CMK (cell line): ENCODE results near the gene FGGY.
"Not testable (repeated sequence)": the region's sequence is repeated elsewhere in the genome, so short reads cannot be mapped to it uniquely, and the experiment has no call there.

Source experiments
- DNase-seq: peaks from one replicate; pipeline ENCODE4 v3.0.0-alpha.2; 2010; ENCODE audit warnings: low read depth

FGGY gene

GRCh38 chr1:59592410-59592809, 295.5 kb downstream of the FGGY start:
- not testable (repeated sequence) for DNase-seq

DNA sequence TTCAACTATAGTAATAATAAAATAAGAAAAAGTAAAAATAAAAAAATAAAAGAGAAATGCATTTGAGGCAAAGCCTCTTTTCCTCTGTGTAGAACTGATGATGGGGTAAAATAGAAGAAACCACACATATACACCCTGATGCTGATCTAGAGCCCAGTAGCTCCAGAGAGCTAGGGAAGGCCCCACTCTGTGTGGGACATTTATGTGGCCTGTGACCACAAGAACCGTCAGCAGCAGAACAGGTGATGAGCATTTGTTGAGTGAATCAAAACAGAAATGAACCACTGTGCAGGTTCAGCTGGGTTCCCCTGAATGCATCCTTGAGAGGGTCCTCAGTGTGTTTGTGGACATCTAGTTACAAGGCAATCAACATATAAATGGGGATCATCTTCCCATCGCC, 296.0 kb downstream of the FGGY start:
- no peak for DNase-seq

DNA sequence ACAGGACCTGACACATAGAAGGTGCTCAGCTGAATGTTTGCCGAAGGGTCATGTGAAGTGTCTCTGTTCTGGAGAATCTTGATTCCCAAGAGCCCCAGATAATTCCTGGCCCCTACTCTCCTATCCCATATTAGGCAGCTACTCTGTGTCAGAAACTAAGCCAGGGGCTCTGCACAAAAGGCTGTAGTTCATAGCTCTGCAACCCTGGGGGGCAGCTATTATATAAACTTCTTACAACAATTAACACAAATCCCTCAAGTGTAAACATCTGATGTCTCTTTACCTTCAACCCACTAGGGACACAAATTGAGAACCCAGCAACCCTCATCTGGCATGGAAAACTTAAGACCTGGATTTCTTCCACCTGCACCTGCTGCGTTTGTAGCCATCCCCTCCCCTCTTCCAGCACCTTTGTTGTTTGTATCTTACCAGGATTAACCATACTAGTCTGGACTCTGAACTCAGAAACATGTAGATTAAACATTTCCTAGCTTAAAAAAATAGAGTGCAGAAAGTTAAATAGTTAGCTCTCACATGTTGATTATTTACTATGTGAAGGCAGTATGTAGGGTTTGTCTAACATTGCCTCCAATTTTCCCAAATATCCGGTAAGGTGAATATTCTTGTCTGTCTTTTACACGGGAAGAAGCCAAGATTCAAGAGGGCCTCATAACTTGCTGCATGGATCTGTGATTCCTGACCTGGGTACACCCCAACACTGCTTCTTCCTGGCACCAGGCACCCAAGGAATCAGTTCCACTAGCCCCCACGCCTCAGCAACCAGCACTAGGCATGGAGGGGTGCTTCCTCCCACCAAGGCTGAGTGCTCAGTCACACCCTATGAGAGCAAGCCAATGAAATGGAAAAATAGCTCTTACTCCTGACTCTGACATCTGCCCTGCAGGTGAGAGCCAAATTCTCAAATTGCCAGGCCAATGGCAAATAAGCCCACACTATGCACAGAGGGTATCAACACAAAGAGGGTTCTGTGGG, 297.2 kb downstream of the FGGY start:
- DNase-seq, result no peak

GRCh38 chr1:59595774-59596173, 298.9 kb downstream of the FGGY start:
- no peak for DNase-seq

DNA sequence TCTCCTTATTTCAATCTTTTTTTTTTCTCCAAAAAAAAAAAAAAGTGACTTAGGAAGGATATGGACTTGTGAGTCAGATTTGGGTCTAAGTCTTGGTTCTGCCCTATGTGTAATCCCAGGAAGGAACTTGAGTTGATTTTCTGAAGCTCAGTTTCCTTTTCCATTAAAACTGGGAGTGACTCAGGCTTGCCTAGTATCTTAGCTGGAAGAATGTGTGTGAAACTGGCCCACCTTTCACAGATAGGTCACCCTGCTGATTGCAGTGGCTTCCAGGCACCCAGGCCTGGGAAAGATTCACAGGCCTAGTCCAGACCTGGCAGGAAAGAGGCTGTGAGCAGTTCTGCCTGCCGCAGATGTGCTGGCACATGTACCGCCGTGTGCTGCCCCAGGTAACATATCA, 299.5 kb downstream of the FGGY start:
- DNase-seq, result no peak

GRCh38 chr1:59596956-59597355, 300.1 kb downstream of the FGGY start:
- no peak for DNase-seq

DNA sequence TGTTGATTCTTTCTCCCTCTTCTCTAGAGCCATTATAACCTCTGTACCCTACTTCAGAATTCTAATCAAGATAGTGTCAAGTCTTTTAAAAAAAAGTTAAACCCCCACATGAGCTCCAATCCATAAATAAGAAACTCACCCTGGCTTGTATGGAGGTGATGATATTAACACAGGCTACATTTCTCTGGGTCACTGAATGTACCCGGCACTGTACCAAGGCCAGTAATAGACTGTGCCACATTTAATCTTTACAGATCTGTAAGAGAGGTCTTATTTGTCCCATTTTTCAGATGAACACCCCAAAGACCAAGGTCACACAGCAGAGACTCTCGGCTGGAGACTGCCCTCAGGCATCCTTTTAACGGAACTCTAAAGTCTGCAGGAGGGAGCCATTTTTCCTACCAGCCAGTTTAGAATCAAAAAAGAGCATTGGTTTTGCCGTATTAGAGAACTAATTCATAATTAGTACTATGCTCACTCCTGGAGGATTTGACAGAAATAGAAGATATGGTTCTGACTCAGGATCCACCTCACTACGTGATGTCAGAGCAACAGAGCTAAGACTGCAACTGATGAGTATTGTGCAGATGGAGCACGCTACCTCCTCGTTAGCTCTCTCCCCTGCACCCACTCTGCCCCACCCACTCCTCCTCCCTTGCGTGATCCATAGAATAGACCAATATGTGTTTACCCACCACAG, 300.7 kb downstream of the FGGY start:
- DNase-seq, result no peak

GRCh38 chr1:59598120-59598440, 301.2 kb downstream of the FGGY start:
- DNase-seq, result no peak

DNA sequence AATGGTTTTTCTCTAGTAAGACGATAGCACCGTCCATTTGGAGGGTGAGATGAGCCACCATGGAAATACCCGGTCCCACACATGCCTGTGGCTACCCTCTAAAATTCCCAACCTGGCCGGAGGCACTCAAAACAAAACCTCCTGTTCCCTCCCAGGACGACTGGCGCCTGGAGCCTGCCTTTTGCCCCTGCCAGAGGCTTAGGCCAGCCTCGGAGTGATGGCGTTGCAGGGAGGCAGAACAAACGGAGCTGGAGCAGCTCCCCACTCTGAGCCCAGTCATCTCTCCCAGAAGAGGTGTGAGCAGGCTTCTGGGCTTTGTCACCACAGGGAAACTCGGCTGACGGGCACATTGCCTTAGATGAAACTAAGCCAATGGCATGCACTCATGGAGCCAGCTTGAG, 304.1 kb downstream of the FGGY start:
- DNase-seq, result no peak

- no peak for DNase-seq
These were observed 304.9 kb downstream of the FGGY start for GRCh38 chr1:59601811-59602210.

DNA sequence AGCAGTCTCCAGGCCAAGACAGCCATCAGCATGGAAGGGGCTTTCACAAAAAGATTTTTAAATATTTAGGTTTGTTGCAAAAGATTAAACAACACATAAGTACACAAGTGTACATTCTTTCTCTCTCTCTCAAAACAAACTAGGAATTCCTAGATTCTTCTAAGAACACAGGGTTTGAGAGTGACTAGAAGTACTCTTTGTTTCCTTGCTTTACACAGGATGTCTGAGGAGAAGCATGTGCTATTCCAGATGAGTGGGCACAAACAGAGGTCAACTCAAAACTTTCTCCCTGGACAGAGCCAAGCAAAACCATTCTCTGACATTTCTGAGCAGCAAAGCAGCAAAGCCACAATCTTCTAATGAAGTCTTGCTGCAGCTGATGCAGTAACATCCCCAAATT, 307.3 kb downstream of the FGGY start:
- DNase-seq, result no peak

DNA sequence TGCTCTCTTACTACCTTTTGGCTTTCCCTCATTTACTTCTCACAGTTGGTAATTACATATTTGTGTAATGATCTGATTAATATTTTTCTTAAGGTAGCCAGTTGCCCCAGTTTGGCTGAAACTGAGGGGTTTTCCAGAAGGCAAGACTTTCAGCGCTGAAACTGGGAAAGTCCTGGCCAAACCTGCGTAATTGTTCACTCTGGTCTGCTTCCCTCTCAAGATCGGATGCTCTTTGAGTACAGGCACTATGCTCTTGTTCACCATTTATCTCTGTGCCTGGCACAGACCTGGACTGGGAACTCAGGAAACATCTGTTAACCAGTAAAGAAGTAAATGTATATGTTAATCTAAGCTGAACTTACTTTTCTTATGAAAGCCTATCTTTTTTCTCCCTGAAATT, 308.3 kb downstream of the FGGY start:
- DNase-seq, result no peak

DNA sequence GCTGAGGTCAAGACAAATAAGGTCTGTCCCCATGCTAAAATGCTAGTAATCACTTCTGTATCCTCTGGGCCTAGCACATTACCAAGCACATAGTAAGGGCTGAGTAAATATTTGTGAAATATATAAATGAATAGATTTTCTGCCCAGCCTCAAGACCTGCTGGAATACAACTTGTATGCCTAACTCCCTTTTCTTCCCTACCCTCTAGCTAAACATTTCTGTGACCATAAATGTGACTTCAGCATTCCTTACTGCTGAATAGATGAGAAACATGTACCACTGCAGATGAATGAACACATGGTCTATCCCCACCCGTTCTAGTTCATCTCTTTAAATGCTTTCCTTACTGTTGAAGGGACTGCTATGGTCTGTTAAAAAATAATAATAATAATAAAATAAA, 308.9 kb downstream of the FGGY start:
- no peak for DNase-seq

DNA sequence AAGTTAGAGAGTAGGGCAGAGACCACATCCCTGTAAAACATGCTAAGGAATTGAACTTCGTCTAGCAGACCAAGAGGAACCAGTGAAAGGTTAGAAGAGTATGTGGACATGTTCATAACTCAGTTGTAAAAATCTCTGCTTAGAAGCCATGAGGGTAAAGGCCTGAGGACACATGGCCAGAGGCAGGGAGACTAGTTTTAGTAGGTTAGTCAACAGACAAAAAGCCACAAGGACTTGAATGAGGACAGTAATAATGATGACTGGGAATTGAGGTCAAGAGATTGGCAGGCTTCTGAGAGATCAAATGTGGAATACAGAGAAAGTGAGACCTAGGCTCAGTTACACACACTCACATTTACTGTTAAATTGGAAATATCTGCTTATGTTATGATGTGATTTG, 312.4 kb downstream of the FGGY start:
- DNase-seq, result no peak

- DNase-seq, result not testable (repeated sequence)
These were observed 313.6 kb downstream of the FGGY start for GRCh38 chr1:59610499-59610898.

DNA sequence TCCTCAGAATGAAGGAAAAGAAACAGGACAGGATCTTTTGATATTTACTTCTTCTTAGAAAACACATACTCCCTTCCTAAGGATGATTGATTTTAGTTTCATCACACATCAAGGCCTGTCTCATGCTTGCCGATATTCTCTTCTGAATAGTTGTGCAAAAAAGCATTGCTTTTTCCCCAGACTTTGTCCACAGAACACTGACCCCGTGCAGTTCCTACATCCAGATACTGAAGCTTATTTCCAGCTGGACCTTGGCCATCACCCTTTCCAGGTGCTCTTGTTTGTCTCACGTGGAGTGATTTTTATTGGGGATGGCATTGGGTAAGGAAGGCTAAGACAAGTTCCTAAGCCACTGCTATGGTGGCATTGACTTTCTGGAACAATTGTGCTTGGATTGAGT, 320.5 kb downstream of the FGGY start:
- no peak for DNase-seq

DNA sequence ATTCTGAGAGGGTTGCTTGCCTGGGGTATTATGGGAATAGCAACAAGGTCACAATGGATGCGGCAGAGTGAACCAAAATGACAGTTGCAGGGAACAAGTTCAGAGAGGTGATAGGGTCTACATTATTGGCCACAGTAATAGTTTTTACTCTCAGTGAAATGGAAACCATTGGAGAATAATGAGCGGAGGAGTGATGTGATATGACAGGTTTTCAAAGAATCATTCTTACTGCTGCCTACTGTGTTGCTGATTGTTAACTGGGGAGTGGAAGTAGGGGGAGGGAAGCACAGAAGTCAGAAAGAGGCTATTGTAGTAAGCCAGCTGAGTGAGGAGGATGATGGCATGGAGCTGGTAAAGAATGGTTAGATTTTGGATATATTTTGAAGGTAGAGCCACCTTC, 322.7 kb downstream of the FGGY start:
- no peak for DNase-seq

- no peak for DNase-seq
These were observed 328.5 kb downstream of the FGGY start for GRCh38 chr1:59625384-59625783.

- no peak for DNase-seq
These were observed 334.8 kb downstream of the FGGY start for GRCh38 chr1:59631561-59632255.

DNA sequence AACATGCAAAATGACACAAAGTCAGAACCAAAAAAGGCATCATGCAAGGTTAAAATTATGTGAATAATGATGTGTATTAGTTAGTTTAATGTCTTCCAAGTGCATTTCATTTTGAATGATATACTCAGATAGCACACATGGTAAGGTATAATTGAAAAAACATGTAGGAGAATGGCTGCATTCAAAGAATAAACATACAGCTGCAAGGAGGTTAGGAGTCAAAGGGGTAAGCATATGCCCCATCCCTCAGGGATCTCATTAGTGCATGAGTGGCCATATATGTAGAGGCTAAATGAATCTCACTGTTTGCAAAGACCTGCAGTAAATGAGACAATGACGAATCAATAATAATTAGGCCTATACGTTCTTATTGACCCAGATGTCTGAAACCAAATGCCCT, 338.2 kb downstream of the FGGY start:
- DNase-seq, result no peak

- DNase-seq, result no peak
These were observed 341.4 kb downstream of the FGGY start for GRCh38 chr1:59638231-59638711.

DNA sequence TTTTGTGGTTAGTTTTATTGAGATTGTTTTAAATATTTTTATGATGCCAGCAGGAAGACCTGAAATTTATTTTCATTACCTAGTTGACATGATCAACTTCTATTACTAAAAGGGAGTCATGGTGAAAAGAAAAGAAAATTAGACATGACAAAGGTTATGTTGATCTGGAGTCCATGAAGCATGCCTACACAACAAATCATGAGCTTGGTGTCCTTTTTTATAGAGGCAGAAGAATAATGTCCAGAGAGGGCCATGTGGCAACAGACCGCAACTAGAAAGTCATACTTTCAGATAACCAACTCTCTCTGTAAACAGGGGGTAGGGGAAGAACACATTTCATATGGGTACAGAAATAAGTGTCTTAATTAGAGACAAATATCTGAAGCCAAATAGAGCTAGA, 342.4 kb downstream of the FGGY start:
- DNase-seq, result no peak

DNA sequence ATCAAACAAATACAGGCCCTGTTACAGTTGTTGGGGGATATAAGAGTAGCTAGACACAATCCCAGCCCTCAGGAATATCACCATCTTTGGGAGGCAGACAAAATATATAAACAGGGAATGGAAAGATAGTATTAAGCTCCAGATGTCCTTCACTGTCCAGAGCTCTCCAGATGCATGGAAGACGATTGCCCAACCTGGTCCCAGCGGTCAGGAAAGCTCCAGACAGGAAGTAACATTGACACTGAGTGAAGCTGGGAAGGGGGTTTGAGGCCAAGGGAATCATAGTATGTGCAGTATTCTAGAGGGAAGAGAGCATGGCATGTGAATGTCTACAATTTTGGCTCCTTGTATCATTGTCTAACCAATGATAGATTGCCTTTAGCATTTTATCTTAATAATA, 344.0 kb downstream of the FGGY start:
- DNase-seq, result no peak
